Stimulated activated CD8-positive, alpha-beta memory T cell treated with anti-CD3 and anti-CD28 coated beads, Interleukin-15, amount 100 ng/mL, for 48 hours (primary cell): Measurements from ENCODE around the gene SPAG16.

Source experiments
- DNase-seq, 2 donors: peaks; one replicate each; pipeline ENCODE4 v3.0.0-alpha.2; 2020; ENCODE audit warnings: low read depth in 2 of 2

The SPAG16 gene

GRCh38 chr2:213806125-213806726 is 522.0 kb downstream of the SPAG16 start:
- no peak for DNase-seq

- no peak for DNase-seq
Observed at GRCh38 chr2:213816583-213816982, 532.3 kb downstream of the SPAG16 start.

- DNase-seq: no peak
Observed at GRCh38 chr2:213818436-213818835, 534.2 kb downstream of the SPAG16 start.

GRCh38 chr2:213834331-213834730 is 550.1 kb downstream of the SPAG16 start:
- DNase-seq: no peak

- DNase-seq: no peak
Observed at GRCh38 chr2:213834746-213835145, 550.5 kb downstream of the SPAG16 start.

GRCh38 chr2:213846856-213847255 is 562.6 kb downstream of the SPAG16 start:
- DNase-seq: no peak

- DNase-seq: no peak
Observed at GRCh38 chr2:213847316-213847715, 563.1 kb downstream of the SPAG16 start.

- DNase-seq: no peak
Observed at GRCh38 chr2:213848631-213849030, 564.4 kb downstream of the SPAG16 start.

- DNase-seq: no peak
Observed at GRCh38 chr2:213861638-213862037, 577.4 kb downstream of the SPAG16 start.

GRCh38 chr2:213862407-213863076 is 578.3 kb downstream of the SPAG16 start:
- DNase-seq: no peak

- DNase-seq: no peak
Observed at GRCh38 chr2:213863541-213863940, 579.3 kb downstream of the SPAG16 start.

GRCh38 chr2:213868526-213868925 is 584.3 kb downstream of the SPAG16 start:
- DNase-seq: no peak

GRCh38 chr2:213885485-213885884 is 601.2 kb downstream of the SPAG16 start:
- DNase-seq: no peak

- no peak for DNase-seq
Observed at GRCh38 chr2:213914510-213914909, 630.2 kb downstream of the SPAG16 start.

GRCh38 chr2:213920014-213920413 is 635.8 kb downstream of the SPAG16 start:
- DNase-seq: no peak

- DNase-seq: no peak
Observed at GRCh38 chr2:213923543-213923942, 639.3 kb downstream of the SPAG16 start.

- no peak for DNase-seq
Observed at GRCh38 chr2:213934560-213934959, 650.3 kb downstream of the SPAG16 start.

- no peak for DNase-seq
Observed at GRCh38 chr2:213958086-213958485, 673.8 kb downstream of the SPAG16 start.

GRCh38 chr2:213959589-213959988 is 675.3 kb downstream of the SPAG16 start:
- no peak for DNase-seq

- DNase-seq: no peak
Observed at GRCh38 chr2:213971536-213971935, 687.3 kb downstream of the SPAG16 start.

- no peak for DNase-seq
Observed at GRCh38 chr2:213980883-213981282, 696.6 kb downstream of the SPAG16 start.

- DNase-seq: no peak
Observed at GRCh38 chr2:213989207-213989606, 704.9 kb downstream of the SPAG16 start.

- no peak for DNase-seq
Observed at GRCh38 chr2:213991453-213992108, 707.3 kb downstream of the SPAG16 start.
